Fibroblast of villous mesenchyme (primary cell): ENCODE measurements around the gene CDK2. TPM values are rescaled to one million over a fixed set of nuclear protein-coding genes. Genes with fewer than 3 reads are reported as not detected.
A peak's percentile ranks its signal among the peaks of the same experiment; 100 is the strongest.

Experiments used
- DNase-seq: peaks from one replicate; pipeline ENCODE4 v3.0.0-alpha.2; 2010; ENCODE audit warnings: low read depth
- H3K4me3 ChIP-seq: 2 replicates; pipeline ENCODE4 v1.5.1; 2011; ENCODE audit warnings: low read depth, mild to moderate bottlenecking, low read length
- CTCF ChIP-seq: IDR thresholded peaks from 2 replicates; pipeline ENCODE4 v1.5.1; 2012; ENCODE audit warnings: low read depth, mild to moderate bottlenecking, low read length; ENCODE audit not compliant: insufficient read depth
- total RNA-seq: library from RNA; depleted of rRNA; stranded (reverse); fragments of >200 nt; gene quantifications from 2 replicates; pipeline ENCODE4 v1.2.3, GENCODE V29; 2012

The CDK2 gene
- total RNA-seq, 1 donor, result 51.4 TPM

- H3K4me3 ChIP-seq, result no peak overlapping the region
- DNase-seq, result no peak
Observed at GRCh38 chr12:55933169-55933798, 33.3 kb upstream of the CDK2 start.

GRCh38 chr12:55933799-55934742 is 32.6 kb upstream of the CDK2 start:
- DNase-seq, result no peak
- TF ChIP-seq CTCF, result no peak
- H3K4me3 ChIP-seq, result no peak overlapping the region

More at GRCh38 chr12:55933169-55933798, 33.3 kb upstream of the CDK2 start:
- no peak for TF ChIP-seq CTCF

GRCh38 chr12:55934773-55935172 is 31.9 kb upstream of the CDK2 start:
- no peak overlapping the region for H3K4me3 ChIP-seq
- TF ChIP-seq CTCF, result no peak
- DNase-seq, result no peak

GRCh38 chr12:55935738-55936151 is 30.9 kb upstream of the CDK2 start:
- TF ChIP-seq CTCF, result no peak
- H3K4me3 ChIP-seq, result peak overlapping the region; percentile 32
- DNase-seq, result no peak

- no peak for TF ChIP-seq CTCF
- no peak for DNase-seq
- H3K4me3 ChIP-seq, result no peak overlapping the region
Observed at GRCh38 chr12:55937981-55938380, 28.6 kb upstream of the CDK2 start.

- no peak overlapping the region for H3K4me3 ChIP-seq
- no peak for TF ChIP-seq CTCF
- DNase-seq, result no peak
Observed at GRCh38 chr12:55938826-55939501, 27.7 kb upstream of the CDK2 start.
